HG02623 (cell line): ENCODE results near the gene DMRT1.

Experiments
- ATAC-seq: cut with Tn5 transposase; IDR thresholded peaks from one replicate; pipeline ENCODE4 v1.9.1; 2021; ENCODE audit warnings: moderate library complexity; ENCODE audit not compliant: unreplicated experiment

The DMRT1 gene

GRCh38 chr9:969310-970150 lies 128.0 kb downstream of the DMRT1 start:
- no peak for ATAC-seq

GRCh38 chr9:970151-970996 lies 128.9 kb downstream of the DMRT1 start:
- ATAC-seq, result no peak

- no peak for ATAC-seq
These were observed 130.5 kb downstream of the DMRT1 start for GRCh38 chr9:971901-972500.

DNA sequence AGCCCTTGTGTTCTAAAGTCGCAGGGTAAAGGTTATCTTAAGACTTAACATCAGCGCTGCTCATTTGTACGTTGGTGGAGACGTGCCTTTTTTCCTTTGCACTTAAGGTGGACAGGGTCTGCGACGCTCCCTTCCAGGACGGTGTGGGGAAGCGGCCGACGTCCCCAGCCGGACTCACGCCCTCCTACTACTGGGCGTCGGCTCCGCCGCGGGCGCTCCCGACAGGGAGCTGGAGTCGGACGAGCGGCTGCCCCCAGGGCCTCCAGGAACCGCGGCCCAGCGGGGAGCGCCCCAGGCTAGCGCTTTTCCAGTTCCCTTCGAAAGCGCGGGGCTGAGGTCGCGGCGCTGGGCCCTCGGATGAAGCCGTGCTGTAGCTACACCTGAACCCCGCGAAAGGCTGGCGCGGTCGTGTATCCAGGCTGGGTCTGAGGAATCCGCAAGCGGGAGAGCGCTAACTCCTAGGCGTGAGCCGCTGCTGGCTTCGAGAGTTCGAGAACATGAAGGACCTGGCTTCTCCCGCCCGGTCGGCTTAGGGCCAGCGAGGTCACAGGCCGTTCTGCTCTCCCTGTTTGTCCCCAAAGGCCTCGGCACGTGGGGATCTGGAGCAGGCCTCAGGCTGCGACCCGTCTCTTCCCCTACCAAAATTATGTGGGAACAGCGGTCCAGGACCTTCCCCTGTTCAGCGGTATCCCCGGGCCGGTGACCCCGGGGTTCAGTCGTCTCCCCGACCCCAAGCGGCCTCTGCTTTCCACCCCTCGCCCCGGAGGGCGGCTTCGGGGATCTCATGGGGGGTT lies 131.2 kb downstream of the DMRT1 start:
- no peak for ATAC-seq

- ATAC-seq, result no peak
These were observed 131.9 kb downstream of the DMRT1 start for GRCh38 chr9:973295-973834.

GRCh38 chr9:974031-974995 lies 132.8 kb downstream of the DMRT1 start:
- no peak for ATAC-seq

DNA sequence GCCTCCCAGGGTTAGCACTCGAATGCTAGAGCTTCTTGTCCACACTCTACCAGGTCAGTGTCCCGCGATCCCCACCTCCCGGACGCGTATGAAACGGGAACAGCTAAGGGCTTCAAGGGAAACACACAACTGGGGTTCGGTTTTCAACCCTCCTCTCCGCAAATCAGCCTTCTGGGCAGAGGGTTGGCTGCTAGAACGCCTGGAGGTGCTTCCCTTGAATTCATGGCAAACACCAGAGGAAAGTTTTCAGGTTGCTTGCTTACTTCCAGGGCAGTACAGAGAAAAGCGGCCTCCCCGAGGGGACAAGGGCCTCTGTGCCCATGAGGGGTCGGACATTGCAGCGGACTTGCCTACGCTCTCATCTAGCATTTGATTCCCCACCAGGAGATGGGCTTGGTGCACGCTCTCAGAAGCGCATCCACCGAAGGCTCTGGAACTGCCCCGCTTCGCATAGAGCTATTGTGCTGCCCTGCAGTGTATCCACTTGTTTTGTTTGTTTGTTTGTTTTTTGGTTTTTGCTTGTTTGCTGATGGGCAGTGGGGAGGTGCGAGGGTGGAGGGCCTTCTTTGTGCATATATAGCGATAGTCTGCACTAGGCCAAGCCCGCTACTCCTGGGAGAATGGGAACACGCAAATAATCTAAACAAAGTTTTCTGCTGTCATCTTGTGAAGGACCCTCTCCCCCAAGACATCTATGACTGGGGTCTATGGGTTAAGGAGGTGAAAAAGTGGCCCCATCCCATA lies 133.7 kb downstream of the DMRT1 start:
- ATAC-seq, result no peak

DNA sequence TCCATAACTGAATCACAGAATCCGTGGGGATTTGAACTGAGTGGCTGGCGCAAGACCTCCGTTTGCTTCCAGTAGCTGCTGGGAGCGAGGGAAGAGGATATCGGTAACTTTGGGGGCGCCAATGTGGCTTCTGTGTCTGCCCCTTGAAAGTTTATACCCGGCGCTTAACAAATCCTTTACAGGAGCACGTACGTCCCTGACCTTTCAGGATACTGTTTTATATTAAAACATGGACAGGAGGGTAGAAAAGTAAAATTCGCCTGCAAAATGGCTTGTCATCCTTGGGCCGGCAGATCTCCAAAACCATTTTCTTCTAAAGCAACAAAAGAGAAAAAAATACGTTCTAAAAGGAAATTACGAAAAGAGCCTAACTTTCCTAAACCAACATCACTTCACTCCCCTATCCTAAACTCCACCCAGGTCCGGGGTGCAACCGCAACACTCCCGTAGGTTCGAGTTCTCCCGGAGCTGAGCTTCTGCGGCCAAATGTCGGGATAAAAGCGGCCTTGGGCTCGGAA lies 134.3 kb downstream of the DMRT1 start:
- ATAC-seq, result no peak

- no peak for ATAC-seq
These were observed 134.9 kb downstream of the DMRT1 start, which contains the start of gene DMRT3 for GRCh38 chr9:976258-976942. DMRT3 (plus strand) TSS chr9:976655; CDS start chr9:977002, 347 bp downstream.

- ATAC-seq, result no peak
These were observed 135.7 kb downstream of the DMRT1 start for GRCh38 chr9:976943-977837.

- no peak for ATAC-seq
These were observed 136.6 kb downstream of the DMRT1 start for GRCh38 chr9:977838-978830.

- ATAC-seq, result no peak
These were observed 138.5 kb downstream of the DMRT1 start for GRCh38 chr9:979983-980382.

DNA sequence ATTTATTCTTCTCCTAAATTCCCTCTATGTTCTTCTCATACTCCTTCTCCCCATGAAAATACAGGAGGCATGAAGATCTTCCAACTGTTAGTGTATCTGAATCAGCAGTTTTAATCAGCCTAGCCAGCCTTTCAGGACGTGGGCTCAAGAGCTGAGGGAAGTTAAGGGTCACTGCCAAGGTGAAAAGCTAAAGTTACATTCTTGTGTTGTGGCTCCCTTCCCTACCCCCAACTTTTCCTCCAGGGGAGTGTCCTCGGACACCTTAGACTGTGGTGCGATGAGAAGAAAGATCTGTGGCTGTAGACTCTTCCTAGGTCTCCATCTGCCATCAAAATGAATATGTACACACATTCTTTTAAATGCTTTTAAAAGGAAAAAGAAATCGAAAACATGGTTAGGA lies 139.1 kb downstream of the DMRT1 start:
- no peak for ATAC-seq

DNA sequence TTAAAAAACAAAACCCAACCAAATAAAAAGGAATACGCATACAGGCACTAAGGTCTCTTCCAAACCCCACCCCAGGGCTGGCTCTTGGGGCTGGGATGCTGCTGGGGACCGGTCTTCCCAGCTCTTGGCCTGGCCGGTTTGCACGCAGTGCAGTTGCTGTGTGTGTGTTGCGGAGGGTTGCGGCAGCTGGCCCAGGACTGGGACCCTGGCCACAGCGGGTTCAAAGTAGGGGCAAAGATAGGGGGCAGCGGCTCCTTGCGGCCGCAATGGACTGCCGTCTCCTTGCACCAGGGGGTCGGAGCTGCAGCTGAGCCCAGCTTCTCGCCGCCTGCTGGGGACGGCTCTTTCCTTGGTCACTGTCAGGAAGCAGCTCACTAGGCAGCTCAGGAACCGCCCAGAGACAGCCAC lies 140.0 kb downstream of the DMRT1 start:
- ATAC-seq, result no peak

DNA sequence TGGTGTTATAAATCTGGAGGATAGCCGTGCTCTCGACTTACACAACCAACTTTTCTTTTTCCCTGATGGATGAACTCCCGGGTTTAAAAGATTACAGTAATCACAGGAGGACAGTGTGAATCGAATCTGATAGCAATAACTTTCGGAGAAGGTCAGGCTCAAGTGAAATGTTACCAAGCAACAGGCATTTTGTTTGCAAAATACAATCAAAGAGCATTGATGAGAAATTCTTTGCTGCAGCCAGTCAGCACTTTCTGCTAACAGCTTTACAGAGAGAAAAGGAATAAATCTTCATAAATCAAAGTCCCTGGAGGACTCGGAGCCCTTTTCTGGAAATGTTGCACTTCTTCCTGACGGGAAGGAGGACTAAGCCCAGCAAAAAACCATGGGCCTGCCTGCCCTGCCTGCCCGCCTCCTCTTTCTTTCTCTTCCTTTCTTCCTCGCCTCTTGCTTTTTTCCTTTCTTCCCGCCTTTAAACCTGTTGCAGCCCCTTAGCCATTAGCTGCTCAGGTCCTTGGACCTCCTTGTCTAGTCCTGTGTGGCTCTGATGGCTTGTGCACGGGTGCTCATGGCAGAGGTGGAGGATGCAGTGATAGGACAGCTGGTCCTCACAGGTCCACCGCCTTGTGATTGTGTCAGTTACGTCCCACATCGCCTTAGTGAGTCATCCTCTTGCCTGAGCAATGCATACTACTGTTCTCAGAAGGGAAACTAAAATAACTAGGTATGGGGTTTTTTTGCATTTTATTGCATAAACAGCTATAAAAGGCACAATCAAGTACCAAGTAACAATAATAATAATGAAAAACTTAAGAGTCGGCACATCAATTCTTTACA lies 141.1 kb downstream of the DMRT1 start:
- ATAC-seq, result no peak
